GM12891 (cell line): Measurements from ENCODE around the gene EAF1.

Experiments
- POLR2A ChIP-seq: IDR thresholded peaks from 2 replicates; pipeline ENCODE4 v1.6.1; 2011; ENCODE audit warnings: low read depth, low read length, control low read depth
- POLR2AphosphoS5 ChIP-seq: IDR thresholded peaks from 2 replicates; pipeline ENCODE4 v1.6.1; 2011; ENCODE audit warnings: low read depth, low read length, control low read depth
- POU2F2 ChIP-seq: IDR thresholded peaks from 2 replicates; pipeline ENCODE4 v1.6.1; 2011; ENCODE audit warnings: low read depth, mild to moderate bottlenecking, control low read depth, low read length, moderate library complexity
- TAF1 ChIP-seq: IDR thresholded peaks from 2 replicates; pipeline ENCODE4 v1.6.1; 2011; ENCODE audit warnings: low read depth, low read length, control low read depth

- TF ChIP-seq POLR2A, result no peak
- TF ChIP-seq POU2F2, result no peak
- TF ChIP-seq POLR2AphosphoS5, result no peak
- TF ChIP-seq TAF1, result no peak
Observed at GRCh38 chr3:15460891-15461531, 33.6 kb downstream of the EAF1 start.
